IMR-90 (cell line): ENCODE results near the gene PRF1. TPM values are rescaled to one million over a fixed set of nuclear protein-coding genes. Genes with fewer than 3 reads are reported as not detected.

Experiments used
- ATAC-seq: fragments of 200-7000 bp; cut with Tn5 transposase; 2 replicates; pipeline ENCODE4 v1.9.1; 2020; ENCODE audit warnings: low read depth, mild to moderate bottlenecking, moderate library complexity
- BruUV-seq: library from RNA; stranded (reverse); fragments of 400-500 nt; replicated peaks from 2 replicates; lab custom pipeline; 2021; lab: Mats Ljungman, UMichigan
- CTCF ChIA-PET: fragments of 300-600 bp; formaldehyde crosslinking; extraction: SDS; loops from one replicate; lab custom pipeline; 2021; ENCODE audit warnings: antibody characterized with exemption; lab: Yijun Ruan, JAX
- POLR2A ChIA-PET: fragments of 300-600 bp; sonication (Branson Sonifier 250); formaldehyde crosslinking; loops from one replicate; lab custom pipeline; 2022; ENCODE audit warnings: antibody characterized with exemption; ENCODE audit not compliant: unreplicated experiment; lab: Charles Lee
- DNase-seq: peaks from one replicate; pipeline ENCODE4 v3.0.0; 2013
- H2AFZ ChIP-seq: replicated peaks from 2 replicates; pipeline ENCODE3; 2013; ENCODE audit warnings: low read length, mild to moderate bottlenecking; ENCODE audit not compliant: poor library complexity
- H2AK5ac ChIP-seq: 2 replicates; pipeline ENCODE4 v1.6.1; 2013; ENCODE audit warnings: low read depth, low read length, inconsistent platforms
- H2AK9ac ChIP-seq: replicated peaks from 2 replicates; pipeline ENCODE3; 2013; ENCODE audit warnings: mild to moderate bottlenecking, low read depth, low read length, moderate library complexity; ENCODE audit not compliant: poor library complexity
- H2BK120ac ChIP-seq: 2 replicates; pipeline ENCODE4 v1.6.1; 2013; ENCODE audit warnings: low read depth, low read length, inconsistent platforms
- H2BK15ac ChIP-seq: 3 replicates; pipeline ENCODE4 v1.6.1; 2013; ENCODE audit warnings: low read depth, low read length, inconsistent platforms
- H2BK20ac ChIP-seq: 2 replicates; pipeline ENCODE4 v1.6.1; 2013; ENCODE audit warnings: low read depth, mild to moderate bottlenecking, inconsistent platforms, low read length, moderate library complexity
- H2BK5ac ChIP-seq: 2 replicates; pipeline ENCODE4 v1.6.1; 2013; ENCODE audit warnings: mild to moderate bottlenecking, low read depth, low read length, inconsistent platforms; ENCODE audit not compliant: poor library complexity, severe bottlenecking
- H3K14ac ChIP-seq: replicated peaks from 2 replicates; pipeline ENCODE4 v1.6.1; 2013; ENCODE audit warnings: low read depth, low read length, inconsistent platforms
- H3K18ac ChIP-seq: 2 replicates; pipeline ENCODE4 v1.6.1; 2013; ENCODE audit warnings: low read depth, low read length, control low read depth
- H3K23ac ChIP-seq: 2 replicates; pipeline ENCODE4 v1.6.1; 2013; ENCODE audit warnings: low read depth, low read length, inconsistent platforms
- H3K27ac ChIP-seq: 2 replicates; pipeline ENCODE4 v1.5.1; 2013; ENCODE audit warnings: mild to moderate bottlenecking, control low read depth, low read length; ENCODE audit not compliant: insufficient read depth
- H3K27me3 ChIP-seq: 2 replicates; pipeline ENCODE4 v1.6.1; 2013; ENCODE audit warnings: low read length; ENCODE audit not compliant: control insufficient read depth, insufficient read depth
- H3K36me3 ChIP-seq: 2 replicates; pipeline ENCODE4 v1.6.1; 2013; ENCODE audit warnings: low read length, mixed read lengths; ENCODE audit not compliant: control insufficient read depth, insufficient read depth
- H3K4ac ChIP-seq: 2 replicates; pipeline ENCODE4 v1.6.1; 2013; ENCODE audit warnings: low read depth, low read length, inconsistent platforms
- H3K4me1 ChIP-seq: 2 replicates; pipeline ENCODE4 v1.6.1; 2013; ENCODE audit warnings: low read length, mixed read lengths; ENCODE audit not compliant: control insufficient read depth, insufficient read depth
- H3K4me2 ChIP-seq: 2 replicates; pipeline ENCODE4 v1.6.1; 2013; ENCODE audit warnings: low read depth, mild to moderate bottlenecking, control low read depth, low read length, moderate library complexity
- H3K4me3 ChIP-seq: 2 replicates; pipeline ENCODE4 v1.5.1; 2013; ENCODE audit warnings: low read depth, mild to moderate bottlenecking, control low read depth, low read length, moderate library complexity; ENCODE audit not compliant: insufficient read depth
- H3K56ac ChIP-seq: 2 replicates; pipeline ENCODE4 v1.6.1; 2013; ENCODE audit warnings: low read length, inconsistent platforms; ENCODE audit not compliant: insufficient read depth; ENCODE audit errors: extremely low read depth
- H3K79me1 ChIP-seq, 2 experiments: 2 replicates each; pipeline ENCODE4 v1.6.1; 2013; ENCODE audit warnings: low read length in 2 of 2, inconsistent platforms in 1 of 2, low read depth in 1 of 2
- H3K9ac ChIP-seq: 2 replicates; pipeline ENCODE4 v1.6.1; 2013; ENCODE audit warnings: low read depth, low read length, control low read depth
- H3K9me1 ChIP-seq: 2 replicates; pipeline ENCODE4 v1.6.1; 2013; ENCODE audit warnings: low read length, inconsistent platforms; ENCODE audit not compliant: insufficient read depth
- H3K9me3 ChIP-seq: 2 replicates; pipeline ENCODE4 v1.6.1; 2013; ENCODE audit warnings: low read length; ENCODE audit not compliant: control insufficient read depth, insufficient read depth
- H4K20me1 ChIP-seq: 2 replicates; pipeline ENCODE4 v1.6.1; 2013; ENCODE audit warnings: low read length, inconsistent platforms; ENCODE audit not compliant: insufficient read depth
- H4K5ac ChIP-seq: 2 replicates; pipeline ENCODE4 v1.6.1; 2013; ENCODE audit warnings: mild to moderate bottlenecking, low read depth, low read length, control low read depth
- H4K8ac ChIP-seq, 2 experiments: 2 replicates each; pipeline ENCODE4 v1.6.1; 2013; ENCODE audit warnings: low read depth in 2 of 2, low read length in 2 of 2, control low read depth in 1 of 2, inconsistent platforms in 1 of 2
- H4K91ac ChIP-seq: 2 replicates; pipeline ENCODE4 v1.6.1; 2013; ENCODE audit warnings: low read depth, low read length, inconsistent platforms; ENCODE audit not compliant: insufficient read depth
- BHLHE40 ChIP-seq: fragments of 150-350 bp; IDR thresholded peaks from 2 replicates; pipeline ENCODE4 v1.6.1; 2016; ENCODE audit warnings: mild to moderate bottlenecking, low read depth, low read length
- CEBPB ChIP-seq: IDR thresholded peaks from 2 replicates; pipeline ENCODE4 v1.6.1; 2012; ENCODE audit warnings: low read depth, low read length, improper control_type of control experiment
- CHD1 ChIP-seq: IDR thresholded peaks from 2 replicates; pipeline ENCODE4 v1.6.1; 2012; ENCODE audit warnings: low read depth, low read length, improper control_type of control experiment
- FOS ChIP-seq: fragments of 150-350 bp; IDR thresholded peaks from 2 replicates; pipeline ENCODE4 v1.6.1; 2016; ENCODE audit warnings: low read depth, low read length
- RCOR1 ChIP-seq: IDR thresholded peaks from 2 replicates; pipeline ENCODE4 v1.6.1; 2012; ENCODE audit warnings: mild to moderate bottlenecking, low read length, improper control_type of control experiment; ENCODE audit not compliant: insufficient replicate concordance
- RFX5 ChIP-seq: IDR thresholded peaks from 2 replicates; pipeline ENCODE4 v1.8.0; 2012; ENCODE audit warnings: low read depth, mild to moderate bottlenecking, low read length, moderate library complexity
- SMC3 ChIP-seq: fragments of 150-350 bp; IDR thresholded peaks from 2 replicates; pipeline ENCODE4 v1.6.1; 2016; ENCODE audit warnings: low read depth, mild to moderate bottlenecking, antibody characterized with exemption, low read length, moderate library complexity
- WGBS, 2 experiments: methylation state at CpG; one replicate each; pipeline versions ENCODE4 v1.1.5 to v1.1.7; 2013; ENCODE audit warnings: missing lambda C conversion rate in 2 of 2; ENCODE audit not compliant: insufficient read length in 1 of 2; ENCODE audit errors: extremely low coverage in 2 of 2; 5-methylcytosine and 5-hydroxymethylcytosine counted together
- dilution Hi-C: fragments of 300-500 bp; cut with HindIII; formaldehyde crosslinking; loops from one replicate; pipeline ENCODE4 v1.14.3; 2018; ENCODE audit warnings: low sequenced_read_pairs; ENCODE audit not compliant: unreplicated experiment
- in situ Hi-C: fragments of 300-500 bp; cut with MboI; formaldehyde crosslinking; loops from 3 replicates; pipeline ENCODE4 v1.14.3; 2019; ENCODE audit warnings: low sequenced_read_pairs, inconsistent platforms, mixed read lengths
- intact Hi-C: fragments of 100-400 bp; cut with micrococcal nuclease; formaldehyde crosslinking; loops from 2 replicates; pipeline ENCODE4 v1.10.0; 2022
- polyA plus RNA-seq, 3 experiments: library from polyadenylated mRNA; depleted of rRNA; stranded (reverse); fragments of >200 nt; gene quantifications; 2 replicates each; pipeline ENCODE4 v1.2.3, GENCODE V29; 2012; ENCODE audit warnings: low replicate concordance in 1 of 3
- total RNA-seq: library from RNA; depleted of rRNA; stranded (reverse); fragments of >200 nt; gene quantifications from 2 replicates; pipeline ENCODE4 v1.2.3, GENCODE V29; 2012
- TF ChIP-seq, protein P1 (sequence below): conservative IDR thresholded peaks from 2 replicates; pipeline ENCODE4 v1.5.1; 2012; ENCODE audit warnings: mild to moderate bottlenecking, low read depth, low read length, improper control_type of control experiment

Gene PRF1
- total and polyA plus RNA-seq, 2 of the 4 experiments (the other 2 are of a cell fraction) = not detected

DNA sequence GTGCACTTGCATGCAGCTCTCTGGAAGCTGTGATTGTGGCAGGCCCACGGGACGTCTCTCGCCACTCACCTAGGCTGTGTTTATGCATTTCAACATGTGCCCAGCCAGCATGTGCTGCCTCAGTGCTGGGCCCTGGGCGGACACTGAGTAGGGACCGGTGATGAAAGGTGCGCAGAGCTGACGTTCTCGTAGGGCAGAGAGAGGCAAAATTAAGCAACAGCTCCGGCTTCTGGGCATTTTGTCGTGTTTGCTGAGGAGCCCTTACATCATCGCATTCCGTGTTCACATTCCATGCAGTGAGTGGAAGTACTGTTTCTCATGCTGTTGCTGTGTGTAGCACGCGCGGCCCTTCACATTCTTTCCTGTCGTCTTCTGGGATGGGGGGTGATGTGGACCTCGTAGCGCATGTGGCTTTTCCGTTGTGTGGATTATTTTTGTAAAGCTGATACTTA is 50.5 kb downstream of the PRF1 start:
- Histone ChIP-seq H2AK5ac (peak overlapping the region; percentile 25; the same call in 1 of the 2 replicates), H3K18ac (no peak overlapping the region), H3K9me3 (no peaks in the 10 kb centered on the region), H3K9ac (no peak overlapping the region), H3K79me1 (no peaks in the 10 kb centered on the region), H3K4me3 (no peak overlapping the region), H3K9me1 (peaks cover 11% of the 10 kb centered on the region), H3K23ac (no peak overlapping the region), H2BK5ac (no peak overlapping the region), H4K91ac (no peak overlapping the region), H4K5ac (no peak overlapping the region), H3K27me3 (no peaks in the 10 kb centered on the region), H2BK15ac (0 out of 3 replicates have a peak overlapping the region, but pooled peaks have one; percentile 8), H2BK120ac (peak overlapping the region; percentile 54), H3K27ac (peak overlapping the region; percentile 35; the same call in 1 of the 2 replicates), H2BK20ac (peak overlapping the region; percentile 41), H2AK9ac (peak overlapping the region; percentile 57), H3K36me3 (no peaks in the 10 kb centered on the region), H2AFZ (peak overlapping the region; percentile 77), H3K56ac (peak overlapping the region; percentile 44; the same call in 1 of the 2 replicates), H4K8ac (peak overlapping the region in 1 of 2 experiments; percentile 43; a peak in 1 of 4 replicates), H4K20me1 (no peaks in the 10 kb centered on the region), H3K4me2 (peak overlapping the region; percentile 35), H3K4me1 (peaks cover 9% of the 10 kb centered on the region), H3K14ac (0 out of 2 replicates have a peak overlapping the region, but pooled peaks have one; percentile 29), H3K4ac (peak overlapping the region; percentile 63)
- in situ Hi-C loops = loop anchor here (5.0 kb wide), 1 partner anchor 330 kb away; no protein-coding TSS in a partner anchor
- no peak for TF ChIP-seq CHD1
- TF ChIP-seq SMC3 = no peak
- TF ChIP-seq FOS = 0 out of 2 replicates have a peak, but pooled peaks have one; percentile 36
- TF ChIP-seq, protein P1, sequence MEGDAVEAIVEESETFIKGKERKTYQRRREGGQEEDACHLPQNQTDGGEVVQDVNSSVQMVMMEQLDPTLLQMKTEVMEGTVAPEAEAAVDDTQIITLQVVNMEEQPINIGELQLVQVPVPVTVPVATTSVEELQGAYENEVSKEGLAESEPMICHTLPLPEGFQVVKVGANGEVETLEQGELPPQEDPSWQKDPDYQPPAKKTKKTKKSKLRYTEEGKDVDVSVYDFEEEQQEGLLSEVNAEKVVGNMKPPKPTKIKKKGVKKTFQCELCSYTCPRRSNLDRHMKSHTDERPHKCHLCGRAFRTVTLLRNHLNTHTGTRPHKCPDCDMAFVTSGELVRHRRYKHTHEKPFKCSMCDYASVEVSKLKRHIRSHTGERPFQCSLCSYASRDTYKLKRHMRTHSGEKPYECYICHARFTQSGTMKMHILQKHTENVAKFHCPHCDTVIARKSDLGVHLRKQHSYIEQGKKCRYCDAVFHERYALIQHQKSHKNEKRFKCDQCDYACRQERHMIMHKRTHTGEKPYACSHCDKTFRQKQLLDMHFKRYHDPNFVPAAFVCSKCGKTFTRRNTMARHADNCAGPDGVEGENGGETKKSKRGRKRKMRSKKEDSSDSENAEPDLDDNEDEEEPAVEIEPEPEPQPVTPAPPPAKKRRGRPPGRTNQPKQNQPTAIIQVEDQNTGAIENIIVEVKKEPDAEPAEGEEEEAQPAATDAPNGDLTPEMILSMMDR = no peak
- TF ChIP-seq BHLHE40 = peak; percentile 90; the same call in 1 of the 2 replicates
- TF ChIP-seq CEBPB = peak; percentile 98
- no peak for TF ChIP-seq RFX5
- no peak for TF ChIP-seq RCOR1
- CTCF ChIA-PET = interaction anchor here (0.8 to 1.4 kb wide), 3 partner anchors 90 to 332 kb away, joined by 3 read pairs; no protein-coding TSS in a partner anchor
- WGBS, 2 experiments = 27% methylated on average over 12 of the region's 19 CpGs; no CpG with 5 or more reads in 1 of the 2 experiments
- intact Hi-C loops = loop anchor here (2.0 to 5.0 kb wide), 3 partner anchors 67 to 265 kb away; partner anchors contain the start of gene ADAMTS14
- no TSS peak for BruUV-seq
- POLR2A ChIA-PET = no interaction called here
- DNase-seq = peak; percentile 94
- dilution Hi-C loops = no loop called here
- ATAC-seq = peak; percentile 92
